SIG-M5 (cell line): ENCODE data around the gene NBPF12.
"Not testable (repeated sequence)": the region's sequence is repeated elsewhere in the genome, so short reads cannot be mapped to it uniquely, and the experiment has no call there.

Experiments used
- DNase-seq: peaks from one replicate; lab custom pipeline; 2025; lab: John Stamatoyannopoulos, UW

NBPF12 gene

DNA sequence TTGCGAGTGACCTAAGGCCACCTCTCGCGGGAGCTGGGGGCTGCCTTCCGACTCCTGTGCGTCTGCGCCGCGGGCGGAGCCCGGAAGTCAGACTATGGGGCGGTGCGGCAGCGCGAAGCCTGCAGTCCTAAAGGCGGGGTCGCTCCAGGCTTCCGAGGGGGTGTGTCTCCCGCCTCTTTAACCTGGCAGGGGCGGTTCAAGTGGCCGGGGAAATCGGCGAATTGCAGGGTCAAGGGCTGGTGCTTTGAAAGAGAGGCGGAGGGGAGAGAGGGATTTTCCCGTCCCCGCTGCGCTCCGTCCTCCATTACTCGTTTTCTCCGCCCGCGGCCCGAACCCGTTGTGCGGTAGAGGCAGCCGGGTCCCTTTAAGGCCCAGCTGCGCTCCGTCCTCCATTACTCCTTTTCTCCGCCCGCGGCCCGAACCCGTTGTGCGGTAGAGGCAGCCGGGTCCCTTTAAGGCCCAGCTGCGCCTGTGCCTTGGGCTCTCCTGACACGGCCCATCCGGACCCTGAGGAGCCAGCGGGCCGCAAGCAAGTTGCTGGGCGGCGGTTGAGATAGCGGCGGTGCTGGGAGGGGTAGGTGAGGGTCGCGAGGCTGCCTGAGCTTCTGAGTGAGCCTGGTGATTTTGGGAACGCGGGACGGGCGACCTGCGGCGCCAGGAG, at the start of gene NBPF12:
Gene NBPF12 (plus strand): TSS at position 83 of the 661 bp plus-strand sequence. CDS start 21,820 bp downstream, outside the sequence.
- peak; percentile 64 for DNase-seq

DNA sequence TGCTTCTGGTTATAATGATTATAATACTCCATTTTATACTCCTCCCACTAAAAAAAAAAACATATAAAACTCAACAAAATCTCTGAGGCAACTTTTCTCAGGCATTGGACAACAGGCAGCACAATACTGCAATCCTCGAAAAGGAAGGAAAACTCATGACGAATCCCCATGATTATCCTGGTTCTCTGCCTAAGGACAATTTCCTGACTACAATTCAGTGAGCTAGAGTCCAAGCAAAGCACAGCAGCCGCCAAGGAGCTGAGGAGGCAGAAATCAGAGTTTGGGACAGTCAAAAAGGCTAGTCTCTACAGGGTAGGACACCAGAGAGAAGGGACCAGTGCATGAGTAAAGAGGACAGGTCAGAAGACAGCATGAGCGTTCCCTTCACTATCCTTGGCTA, 46.8 kb upstream of the NBPF12 start:
- not testable (repeated sequence) for DNase-seq

DNA sequence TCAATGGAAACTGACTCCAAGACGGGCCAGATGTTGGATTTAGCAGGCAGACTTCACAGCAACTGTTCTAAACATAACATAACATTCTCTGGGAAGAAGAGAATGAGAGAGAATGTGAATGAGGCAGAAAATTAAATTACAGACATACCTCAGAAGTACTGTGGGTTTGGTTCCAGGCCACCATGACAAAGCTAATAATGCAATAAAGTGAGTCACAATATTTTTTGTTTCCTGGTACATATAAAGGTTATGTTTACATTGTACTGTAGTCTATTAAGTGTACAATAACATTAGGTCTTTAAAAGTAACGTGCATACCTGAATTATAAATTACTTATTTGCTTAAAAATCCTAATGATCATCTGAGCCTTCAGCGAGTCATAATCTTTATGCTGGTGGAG, 45.8 kb upstream of the NBPF12 start:
- DNase-seq: not testable (repeated sequence)

- DNase-seq: not testable (repeated sequence)
Observed at GRCh38 chr1:146907565-146908261, 30.4 kb upstream of the NBPF12 start.

DNA sequence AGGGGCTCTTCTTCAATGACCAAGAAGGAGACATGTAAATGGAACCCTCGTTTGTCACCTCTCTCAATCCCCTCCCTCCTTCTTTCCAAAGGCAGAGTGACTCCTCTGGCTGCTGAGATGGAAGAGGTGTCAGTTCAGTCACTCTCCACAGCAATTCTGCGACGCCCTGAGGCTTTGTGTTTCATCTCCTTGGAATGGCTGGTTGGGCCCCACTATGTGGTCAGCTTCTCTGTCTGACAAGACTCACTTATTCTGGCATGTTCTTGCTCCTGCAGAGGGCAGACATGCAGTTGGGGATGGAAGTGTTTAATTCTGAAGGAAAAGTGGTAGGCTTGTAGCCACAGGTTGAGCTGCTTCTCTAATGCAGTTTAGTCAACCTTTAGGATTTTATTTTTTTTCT, 25.1 kb upstream of the NBPF12 start:
- DNase-seq: not testable (repeated sequence)

GRCh38 chr1:146920811-146921210, 17.3 kb upstream of the NBPF12 start:
- DNase-seq: not testable (repeated sequence)

DNA sequence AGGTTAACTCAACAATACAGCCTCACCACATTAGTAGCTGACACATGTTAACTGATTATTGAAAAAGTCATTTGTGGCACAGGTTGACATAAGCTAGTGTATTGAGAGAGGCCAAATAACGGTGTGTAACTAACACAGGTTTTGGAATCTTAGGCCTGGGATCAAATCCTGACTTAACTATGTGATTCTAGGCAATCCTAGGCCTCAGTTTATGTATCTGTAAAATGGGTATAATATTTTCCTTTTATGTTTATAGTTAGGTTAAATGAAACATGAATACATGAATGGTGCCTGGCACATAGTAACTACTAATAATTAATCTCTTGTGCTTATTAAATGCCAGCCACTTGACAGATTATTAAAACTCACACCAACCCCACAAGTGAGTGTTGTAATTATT, 15.5 kb upstream of the NBPF12 start:
- DNase-seq: not testable (repeated sequence)

DNA sequence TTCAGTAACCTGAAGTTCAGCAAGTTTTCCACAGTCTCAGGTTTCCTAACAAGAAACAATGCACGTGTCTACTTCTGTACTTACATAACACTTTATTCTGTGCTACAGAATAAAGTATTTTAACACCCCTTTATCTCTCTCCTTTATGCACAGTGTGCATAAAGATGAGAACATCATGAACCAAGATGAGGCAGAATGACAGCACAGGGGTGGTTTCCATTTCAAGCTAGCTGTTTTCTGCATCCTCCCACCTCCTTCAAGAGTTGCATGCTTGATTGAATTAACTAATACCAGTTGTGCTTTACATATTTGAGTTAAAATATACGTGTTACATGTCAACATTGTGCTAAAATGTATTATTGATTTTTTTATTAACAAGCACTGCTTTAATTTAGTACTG, 14.0 kb upstream of the NBPF12 start:
- DNase-seq: not testable (repeated sequence)

GRCh38 chr1:146926413-146926812, 11.7 kb upstream of the NBPF12 start:
- DNase-seq: not testable (repeated sequence)

DNA sequence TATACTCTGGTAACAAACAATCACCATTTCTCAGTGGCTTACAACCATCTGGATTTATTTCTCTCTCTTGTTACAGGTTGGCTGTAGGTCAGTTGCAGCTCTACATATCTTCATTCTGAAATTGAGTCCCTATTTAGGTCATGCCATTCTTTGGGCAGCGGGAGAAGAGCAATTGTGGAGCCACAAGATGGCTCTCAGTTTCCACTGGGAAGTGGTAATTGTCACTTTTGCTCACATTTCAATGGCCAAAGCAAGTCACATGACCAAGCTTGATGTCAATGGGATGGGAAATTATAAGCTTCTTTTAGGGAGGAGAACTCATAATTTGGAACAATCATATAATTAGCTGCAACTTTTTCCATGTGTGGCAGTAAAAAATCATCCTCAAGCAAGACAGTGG, 7.9 kb upstream of the NBPF12 start:
- DNase-seq: not testable (repeated sequence)

GRCh38 chr1:146934390-146935223, 3.5 kb upstream of the NBPF12 start:
- not testable (repeated sequence) for DNase-seq

DNA sequence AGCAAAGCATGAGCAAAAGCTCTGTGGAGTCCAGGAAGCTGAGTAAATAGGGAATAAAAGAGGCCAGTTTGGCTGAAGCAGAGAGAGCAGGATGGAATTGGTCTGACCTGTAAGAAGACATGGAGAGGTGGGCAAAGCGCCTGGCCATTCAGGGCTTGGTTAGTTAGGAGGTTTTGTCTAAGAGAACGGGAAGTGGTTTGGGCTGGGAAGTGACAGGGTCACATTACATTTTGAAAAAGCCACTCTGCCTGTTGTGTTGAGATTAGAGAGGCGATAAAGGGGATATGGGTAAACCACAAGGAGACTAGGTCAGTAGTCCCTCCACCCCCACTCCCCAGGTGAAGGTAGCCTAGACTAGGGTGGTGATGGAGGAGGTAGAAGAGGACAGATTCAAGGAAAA, 662 bp upstream of the NBPF12 start:
- not testable (repeated sequence) for DNase-seq

GRCh38 chr1:146938927-146939786, 1.0 kb downstream of the NBPF12 start:
- DNase-seq: not testable (repeated sequence)

DNA sequence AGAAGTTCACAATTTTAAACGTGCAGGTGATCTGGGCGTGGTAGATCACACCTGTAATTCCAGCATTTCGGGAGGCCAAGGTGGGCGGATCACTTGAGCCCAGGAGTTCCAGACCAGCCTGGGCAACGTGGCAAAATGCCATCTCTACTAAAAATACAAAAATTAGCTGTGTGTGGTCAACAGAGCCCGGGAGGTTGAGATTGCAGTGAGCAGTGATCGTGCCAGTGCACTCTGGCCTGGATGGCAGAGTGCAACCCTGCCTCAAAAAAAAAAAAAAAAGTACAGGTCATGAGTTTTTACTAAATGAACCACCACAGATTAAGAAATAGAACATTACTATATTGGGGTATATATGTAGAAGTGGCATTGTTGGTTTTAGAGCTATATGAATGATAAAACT, 2.2 kb downstream of the NBPF12 start:
- not testable (repeated sequence) for DNase-seq

GRCh38 chr1:146943342-146943886, 5.3 kb downstream of the NBPF12 start:
- DNase-seq: not testable (repeated sequence)

DNA sequence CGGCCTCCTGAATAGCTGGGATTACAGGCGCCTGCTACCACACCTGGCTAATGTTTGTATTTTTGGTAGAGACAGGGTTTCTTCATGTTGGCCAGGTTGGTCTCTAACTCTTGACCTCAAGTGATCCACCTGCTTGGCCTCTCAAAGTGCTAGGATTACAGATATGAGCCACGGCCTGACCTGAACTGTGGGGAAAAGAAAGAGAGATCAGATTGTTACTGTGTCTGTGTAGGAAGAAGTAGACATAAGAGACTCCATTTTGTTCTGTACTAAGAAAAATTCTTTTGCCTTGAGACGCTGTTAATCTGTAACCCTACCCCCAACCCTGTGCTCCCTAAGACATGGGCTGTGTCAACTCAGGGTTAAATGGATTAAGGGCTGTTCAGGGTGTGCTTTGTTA, 10.0 kb downstream of the NBPF12 start:
- DNase-seq: not testable (repeated sequence)

- not testable (repeated sequence) for DNase-seq
Observed at GRCh38 chr1:146964340-146964739, 26.2 kb downstream of the NBPF12 start.

- DNase-seq: not testable (repeated sequence)
Observed at GRCh38 chr1:146966351-146966750, 28.2 kb downstream of the NBPF12 start.

- not testable (repeated sequence) for DNase-seq
Observed at GRCh38 chr1:146970656-146971055, 32.5 kb downstream of the NBPF12 start.

GRCh38 chr1:146972681-146973080, 34.6 kb downstream of the NBPF12 start:
- not testable (repeated sequence) for DNase-seq

- not testable (repeated sequence) for DNase-seq
Observed at GRCh38 chr1:146985855-146986254, 47.7 kb downstream of the NBPF12 start.
